ENCODE data around the gene SLC7A6. TPM values are rescaled to one million over a fixed set of nuclear protein-coding genes. Genes with fewer than 3 reads are reported as not detected.

The SLC7A6 gene
- polyA plus RNA-seq, 12 donors, result 5.5 to 21.5 (median 10.1) TPM; not detected in 1

- no peak for DNase-seq
Measured at GRCh38 chr16:68233835-68234187, 30.5 kb upstream of the SLC7A6 start.

DNA sequence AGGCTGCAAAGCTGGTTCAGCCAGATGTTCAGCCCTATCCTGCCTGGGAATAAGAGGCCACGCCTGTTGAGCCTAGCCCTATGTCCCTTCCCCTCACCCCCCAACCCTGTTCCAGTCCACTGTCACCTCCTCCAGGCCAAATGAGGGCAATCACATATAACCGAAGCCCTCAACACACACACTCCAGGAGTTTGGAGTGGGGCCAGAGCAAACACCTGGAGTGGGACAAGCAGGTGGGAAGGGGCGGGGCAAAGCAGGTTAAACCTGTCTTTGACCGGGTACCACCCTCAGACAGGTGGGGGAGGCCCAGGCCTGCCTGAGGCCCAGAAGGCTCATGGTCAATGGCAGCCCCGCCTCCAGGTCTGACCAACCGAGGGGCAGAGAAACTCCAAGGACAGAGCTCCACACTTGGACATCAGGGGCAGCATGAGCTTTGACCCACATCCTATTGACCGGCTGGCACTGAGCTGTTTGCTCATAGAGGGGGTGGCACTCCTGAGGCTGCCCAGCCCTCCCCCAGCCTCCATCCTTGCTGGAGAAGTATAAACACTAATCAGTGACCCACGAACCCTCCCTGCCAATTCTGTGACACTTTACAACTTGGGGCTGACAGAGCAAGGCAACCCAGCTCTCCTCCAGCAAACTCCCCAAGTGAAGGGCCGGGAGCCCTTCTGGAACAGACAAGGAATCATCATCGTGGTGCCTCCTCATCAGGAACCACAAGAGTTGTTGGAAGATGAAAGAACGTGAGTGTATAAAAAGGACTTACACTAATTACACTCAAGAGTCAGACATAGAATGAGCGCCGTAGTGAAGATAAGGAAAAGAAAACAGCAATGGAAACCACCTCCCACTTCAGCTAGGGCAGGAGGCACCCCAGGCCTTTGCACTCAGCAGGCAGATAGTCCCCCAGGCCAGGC lies 29.9 kb upstream of the SLC7A6 start:
- DNase-seq, result no peak

- no peak for DNase-seq
Measured at GRCh38 chr16:68235108-68235886, 29.0 kb upstream of the SLC7A6 start.

GRCh38 chr16:68235887-68236136 lies 28.5 kb upstream of the SLC7A6 start, which contains the start of gene ESRP2:
ESRP2 (minus strand) TSS chr16:68236127; CDS start chr16:68236045, 82 bp downstream.
- DNase-seq, result no peak

DNA sequence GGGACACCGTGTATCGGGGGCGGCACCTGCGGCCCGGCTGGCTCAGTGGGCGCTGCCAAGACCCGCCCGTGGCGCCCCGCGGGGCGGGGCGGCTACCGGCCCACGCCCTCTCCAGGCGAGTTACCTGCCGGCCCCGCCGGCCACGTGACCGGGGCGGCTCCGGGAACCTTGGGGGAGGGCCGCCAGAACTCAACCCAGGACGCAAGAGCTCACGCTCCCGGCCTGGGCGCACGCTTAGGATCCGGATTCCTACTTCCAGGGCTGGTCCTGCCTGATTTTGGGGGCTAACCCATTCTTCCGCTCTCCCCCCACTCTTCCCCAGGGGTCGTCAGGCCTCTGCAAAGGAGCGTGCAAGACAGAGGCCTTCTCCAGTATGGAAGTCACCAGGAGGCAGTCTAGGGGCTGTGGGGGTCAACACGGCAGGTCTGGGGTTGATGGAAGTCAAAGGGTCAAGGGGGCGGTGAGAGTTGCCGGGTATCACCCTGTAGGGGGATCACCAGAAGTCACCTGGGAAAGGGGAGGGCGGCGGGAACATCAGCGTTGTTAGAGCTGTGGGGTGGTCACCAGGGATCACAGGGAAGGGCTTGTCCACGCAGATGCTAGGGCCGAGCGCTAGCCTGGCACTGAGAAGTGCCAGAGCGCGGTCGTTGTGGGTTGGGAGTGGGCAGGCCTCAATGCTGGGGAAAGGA lies 28.0 kb upstream of the SLC7A6 start:
- DNase-seq, result no peak

- peak; percentile 41 for DNase-seq
Measured at GRCh38 chr16:68236826-68237242, 27.5 kb upstream of the SLC7A6 start.

DNA sequence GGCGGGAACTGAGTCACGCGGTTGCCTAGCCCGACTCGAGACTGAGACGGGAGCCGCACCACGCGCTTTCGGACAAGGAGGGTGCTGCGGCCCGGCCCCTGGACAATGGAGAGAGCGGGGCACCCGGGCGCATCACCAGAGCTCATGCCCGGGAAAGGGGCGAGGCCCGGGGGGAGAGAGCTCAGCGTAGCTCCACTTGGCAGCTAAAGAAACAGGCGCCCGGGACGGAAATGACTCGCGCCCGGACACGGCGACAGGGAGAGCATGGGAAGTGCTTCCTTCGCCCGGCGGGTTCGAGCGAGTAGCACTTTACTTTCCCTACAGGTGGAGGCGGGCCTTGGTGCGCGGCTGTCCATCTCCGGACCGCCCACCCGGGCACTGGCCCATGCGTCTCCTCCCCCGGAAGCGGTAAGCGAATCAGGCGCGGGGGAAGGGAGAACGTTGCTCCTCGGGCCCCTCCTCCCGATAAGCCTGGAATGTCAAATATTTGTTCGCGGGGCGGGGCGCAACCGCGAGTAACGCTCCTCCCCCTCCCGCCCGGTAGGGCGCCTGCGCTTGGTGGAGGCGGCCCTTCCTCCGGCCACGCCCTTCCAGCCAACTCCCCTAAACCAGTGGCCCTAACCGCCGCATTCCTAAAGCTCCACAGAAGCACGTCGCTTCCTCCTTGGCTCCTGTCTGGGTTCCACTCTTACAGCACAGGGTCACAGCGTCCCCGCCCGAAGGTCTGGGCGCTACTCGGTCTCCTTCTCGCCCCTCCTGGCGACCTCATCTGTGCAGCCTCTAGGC lies 26.9 kb upstream of the SLC7A6 start:
- DNase-seq, result peak; percentile 96

GRCh38 chr16:68238029-68238345 lies 26.3 kb upstream of the SLC7A6 start:
- no peak for DNase-seq

GRCh38 chr16:68242085-68242484 lies 22.2 kb upstream of the SLC7A6 start:
- DNase-seq, result no peak

- no peak for DNase-seq
Measured at GRCh38 chr16:68242926-68243858, 21.1 kb upstream of the SLC7A6 start.

DNA sequence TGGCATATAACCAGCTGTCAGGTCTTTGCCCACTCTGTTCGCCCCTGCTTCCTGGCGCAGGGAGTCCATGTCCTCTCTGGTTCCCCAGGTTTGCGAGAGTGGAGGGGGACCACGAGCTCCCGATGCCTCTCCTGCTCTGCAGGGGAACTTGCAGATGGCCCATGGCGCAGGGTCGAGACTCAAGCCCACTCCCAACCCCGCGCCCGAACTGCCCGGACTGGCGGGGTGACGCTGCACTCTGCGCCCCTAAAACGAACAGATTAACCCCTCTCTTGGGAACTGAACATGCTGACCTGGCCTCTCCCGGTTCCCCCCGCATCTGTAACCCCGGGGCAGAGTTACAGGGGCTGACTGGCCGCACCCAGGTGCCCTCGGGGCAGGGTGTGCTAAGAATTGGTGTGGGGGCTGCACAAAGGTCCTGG lies 19.8 kb upstream of the SLC7A6 start:
- DNase-seq, result no peak

DNA sequence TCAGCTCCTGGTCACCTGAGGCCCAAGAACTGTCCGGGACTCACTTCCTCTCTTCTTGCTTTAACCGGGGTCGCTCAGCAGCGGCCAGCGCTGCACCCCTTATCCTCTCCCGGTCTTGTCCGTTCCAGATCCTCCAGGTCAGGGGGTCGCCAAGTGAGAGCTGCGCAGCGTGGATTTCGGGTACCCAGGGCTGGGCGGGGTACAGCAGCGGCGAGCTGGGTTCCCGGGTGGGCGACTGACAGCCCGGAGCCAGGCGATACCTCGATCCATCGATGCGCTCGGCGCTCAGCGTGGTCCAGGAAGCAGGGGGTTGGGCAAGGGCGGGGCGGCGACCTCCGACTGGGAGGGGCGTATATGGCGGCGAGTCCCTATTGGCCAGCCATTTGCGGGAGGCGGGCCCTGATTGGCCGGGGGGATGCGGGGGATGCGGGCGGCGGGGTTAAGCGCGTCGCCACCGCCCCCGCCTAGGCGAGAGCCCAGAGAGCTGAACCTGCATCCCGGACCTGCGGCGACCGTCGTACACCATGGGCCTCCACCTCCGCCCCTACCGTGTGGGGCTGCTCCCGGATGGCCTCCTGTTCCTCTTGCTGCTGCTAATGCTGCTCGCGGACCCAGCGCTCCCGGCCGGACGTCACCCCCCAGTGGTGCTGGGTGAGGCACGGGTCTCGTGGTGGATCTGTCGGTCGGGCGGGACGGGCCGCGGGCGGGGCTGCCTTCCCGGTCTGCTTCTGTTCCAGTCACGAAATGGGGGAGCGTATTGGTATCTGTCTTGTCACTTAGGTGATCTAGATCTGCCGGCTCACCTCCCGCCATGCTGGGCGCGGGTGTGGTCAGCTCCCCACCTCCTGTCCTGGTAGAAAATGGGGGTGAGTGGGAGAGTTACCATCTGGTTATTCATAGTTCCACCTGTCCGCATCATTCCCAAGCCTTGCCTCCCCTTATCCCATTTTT lies 19.1 kb upstream of the SLC7A6 start, which contains the start of gene PLA2G15:
Gene PLA2G15 (plus strand): TSS at position 471 of the 951 bp plus-strand sequence. CDS start 54 bp downstream, at position 525.
- DNase-seq, result peak; percentile 96

DNA sequence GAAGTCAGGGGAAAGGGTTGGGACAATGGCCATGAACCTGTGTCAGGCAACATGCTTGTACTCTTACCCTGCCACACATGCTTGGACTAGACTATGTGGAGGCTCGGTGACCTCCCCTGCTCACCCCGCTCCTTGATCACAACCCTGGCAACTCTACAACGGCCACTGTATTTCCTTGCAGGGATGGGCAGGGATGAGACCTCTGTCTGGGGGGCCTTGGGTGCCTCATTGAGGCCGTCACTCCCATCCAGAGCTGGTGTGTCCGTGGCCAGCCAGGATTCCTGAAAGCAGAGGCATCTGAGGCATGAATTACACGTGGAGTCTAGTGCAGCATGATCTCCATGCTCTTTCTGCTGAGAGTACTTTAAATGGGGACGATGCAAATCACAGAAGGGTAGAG lies 18.2 kb upstream of the SLC7A6 start:
- DNase-seq, result no peak

DNA sequence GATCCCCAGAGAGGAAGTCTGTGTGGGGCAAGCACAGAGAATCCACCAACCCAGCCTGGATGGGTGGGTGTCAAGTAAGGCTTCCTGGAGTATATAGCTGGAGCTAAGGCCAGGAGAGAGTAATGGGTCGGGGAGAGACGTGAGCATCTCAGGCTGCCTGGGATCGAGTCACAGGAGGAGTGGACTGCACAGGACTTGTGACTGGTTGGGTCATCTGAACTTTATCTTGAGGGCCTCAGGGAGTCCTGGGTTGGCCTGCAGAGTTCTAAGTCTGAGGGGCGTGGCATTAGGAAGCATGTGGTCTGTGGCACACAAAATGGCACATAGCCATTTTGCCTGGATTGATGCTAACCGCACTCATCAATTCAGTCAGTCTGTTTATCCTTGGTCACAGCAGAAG lies 17.7 kb upstream of the SLC7A6 start:
- DNase-seq, result no peak

- no peak for DNase-seq
Measured at GRCh38 chr16:68247400-68247799, 16.9 kb upstream of the SLC7A6 start.

DNA sequence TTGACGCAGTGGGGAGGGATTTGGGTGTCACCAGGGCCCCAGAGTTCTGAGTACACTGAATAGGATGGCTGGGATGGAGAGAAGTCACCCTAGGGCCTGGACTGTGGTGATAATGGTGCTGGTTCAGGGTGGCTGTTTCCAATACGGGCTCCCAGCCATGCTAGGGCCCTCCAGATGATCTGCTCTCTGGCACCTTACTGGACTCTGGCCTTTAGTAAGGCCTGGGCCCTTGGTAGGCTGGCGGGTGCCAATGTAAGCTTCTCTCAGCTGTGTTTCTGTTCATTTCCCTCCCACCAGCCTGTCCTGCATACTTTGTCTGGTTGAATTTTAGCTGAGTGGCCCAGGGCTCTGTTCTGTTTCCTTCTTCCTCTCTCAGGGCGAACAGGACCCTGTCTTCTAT lies 16.4 kb upstream of the SLC7A6 start:
- no peak for DNase-seq

- no peak for DNase-seq
Measured at GRCh38 chr16:68249371-68249770, 15.0 kb upstream of the SLC7A6 start.

- no peak for DNase-seq
Measured at GRCh38 chr16:68250951-68251350, 13.4 kb upstream of the SLC7A6 start.

DNA sequence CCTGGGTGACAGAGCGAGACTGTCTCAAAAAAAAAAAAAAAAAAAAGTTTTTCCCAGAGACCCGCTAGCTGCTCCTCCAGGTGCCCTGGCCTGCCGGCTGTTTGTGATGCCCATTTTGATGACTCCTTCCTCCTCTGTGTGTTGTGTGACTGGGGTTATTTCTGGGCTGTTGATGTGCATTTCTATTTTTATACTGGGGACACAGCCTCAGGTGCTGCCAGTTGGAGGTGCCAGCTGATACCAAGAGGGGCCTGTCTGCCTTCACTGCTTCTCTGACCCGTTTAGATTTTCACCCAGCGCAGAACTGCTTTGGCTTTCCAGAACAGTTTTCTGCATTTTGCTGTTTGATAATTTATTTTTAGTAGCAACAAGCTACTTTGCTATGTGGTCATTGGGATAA lies 12.5 kb upstream of the SLC7A6 start:
- DNase-seq, result no peak
